ENCODE results near the gene RBSN. TPM values are rescaled to one million over a fixed set of nuclear protein-coding genes. Genes with fewer than 3 reads are reported as not detected.

The RBSN gene
- total RNA-seq, 1 donor from 2014 or later: 25.7 TPM

- Mint-ChIP-seq H3K27ac (ENCODE audit: unreplicated experiment) (no peak overlapping the region), H3K9me3 (ENCODE audit: unreplicated experiment) (no peaks in the 10 kb centered on the region), H3K36me3 (ENCODE audit: low read depth, unreplicated experiment) (no peaks in the 10 kb centered on the region), H3K27me3 (ENCODE audit: unreplicated experiment) (peaks cover 5% of the 10 kb centered on the region), H3K4me3 (ENCODE audit: unreplicated experiment) (no peak overlapping the region), H3K4me1 (ENCODE audit: unreplicated experiment) (no peaks in the 10 kb centered on the region)
- DNase-seq (ENCODE audit: low spot score): no peak
- TF ChIP-seq CTCF (IDR thresholded peaks at IDR 0.05; ENCODE audit: unreplicated experiment): no peak
Observed at GRCh38 chr3:15121936-15122335, 23.0 kb upstream of the RBSN start.

- H3K9me3 Mint-ChIP-seq (ENCODE audit: unreplicated experiment): no peaks in the 10 kb centered on the region
- no peaks in the 10 kb centered on the region for H3K4me1 Mint-ChIP-seq (ENCODE audit: unreplicated experiment)
- no peak overlapping the region for H3K4me3 Mint-ChIP-seq (ENCODE audit: unreplicated experiment)
- no peak for TF ChIP-seq CTCF (IDR thresholded peaks at IDR 0.05; ENCODE audit: unreplicated experiment)
- no peak overlapping the region for H3K27ac Mint-ChIP-seq (ENCODE audit: unreplicated experiment)
- no peaks in the 10 kb centered on the region for H3K36me3 Mint-ChIP-seq (ENCODE audit: low read depth, unreplicated experiment)
- DNase-seq (ENCODE audit: low spot score): no peak
- H3K27me3 Mint-ChIP-seq (ENCODE audit: unreplicated experiment): peaks cover 2% of the 10 kb centered on the region
Observed at GRCh38 chr3:15120986-15121385, 22.0 kb upstream of the RBSN start.

- DNase-seq (ENCODE audit: low spot score): no peak
- H3K4me3 Mint-ChIP-seq (ENCODE audit: unreplicated experiment): no peak overlapping the region
- peaks cover 2% of the 10 kb centered on the region for H3K27me3 Mint-ChIP-seq (ENCODE audit: unreplicated experiment)
- H3K36me3 Mint-ChIP-seq (ENCODE audit: low read depth, unreplicated experiment): no peaks in the 10 kb centered on the region
- no peak overlapping the region for H3K27ac Mint-ChIP-seq (ENCODE audit: unreplicated experiment)
- no peak for TF ChIP-seq CTCF (IDR thresholded peaks at IDR 0.05; ENCODE audit: unreplicated experiment)
- no peaks in the 10 kb centered on the region for H3K4me1 Mint-ChIP-seq (ENCODE audit: unreplicated experiment)
- H3K9me3 Mint-ChIP-seq (ENCODE audit: unreplicated experiment): no peaks in the 10 kb centered on the region
Observed at GRCh38 chr3:15117011-15117410, 18.1 kb upstream of the RBSN start.

DNA sequence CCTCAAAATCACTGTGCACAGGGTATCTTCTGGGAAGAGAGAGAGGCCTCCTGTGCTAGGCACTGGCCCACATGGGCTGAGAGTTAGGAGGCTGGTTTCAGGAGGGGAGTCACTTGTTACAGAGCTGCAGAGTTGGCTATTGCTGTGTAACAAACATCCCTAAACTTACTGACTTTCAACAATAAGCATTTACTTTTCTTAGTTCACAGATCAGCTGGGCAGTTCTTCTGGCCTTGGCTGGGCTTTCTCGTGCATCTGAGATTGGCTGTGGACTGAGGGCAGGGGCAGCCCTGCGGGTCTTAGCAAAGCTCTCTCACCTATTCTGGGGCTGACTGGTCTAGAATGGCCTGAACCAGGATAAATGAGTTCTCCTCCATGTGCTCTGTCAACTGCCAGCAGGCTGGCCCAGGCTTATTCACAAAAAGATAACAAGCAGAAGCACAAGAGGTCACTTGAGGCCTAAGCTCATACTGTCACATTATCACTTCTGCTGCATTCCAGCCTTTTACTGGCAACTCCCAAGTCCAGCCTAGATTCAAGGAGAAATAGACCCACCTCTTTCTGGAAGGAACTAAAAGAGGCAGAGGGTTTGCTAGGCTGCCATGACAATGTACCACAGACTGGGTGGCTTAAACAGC lies 17.2 kb upstream of the RBSN start:
- H3K4me3 Mint-ChIP-seq (ENCODE audit: unreplicated experiment): no peak overlapping the region
- H3K27ac Mint-ChIP-seq (ENCODE audit: unreplicated experiment): no peak overlapping the region
- peaks cover 2% of the 10 kb centered on the region for H3K27me3 Mint-ChIP-seq (ENCODE audit: unreplicated experiment)
- no peaks in the 10 kb centered on the region for H3K4me1 Mint-ChIP-seq (ENCODE audit: unreplicated experiment)
- DNase-seq (ENCODE audit: low spot score): no peak
- TF ChIP-seq CTCF (IDR thresholded peaks at IDR 0.05; ENCODE audit: unreplicated experiment): no peak
- H3K36me3 Mint-ChIP-seq (ENCODE audit: low read depth, unreplicated experiment): no peaks in the 10 kb centered on the region
- no peaks in the 10 kb centered on the region for H3K9me3 Mint-ChIP-seq (ENCODE audit: unreplicated experiment)

DNA sequence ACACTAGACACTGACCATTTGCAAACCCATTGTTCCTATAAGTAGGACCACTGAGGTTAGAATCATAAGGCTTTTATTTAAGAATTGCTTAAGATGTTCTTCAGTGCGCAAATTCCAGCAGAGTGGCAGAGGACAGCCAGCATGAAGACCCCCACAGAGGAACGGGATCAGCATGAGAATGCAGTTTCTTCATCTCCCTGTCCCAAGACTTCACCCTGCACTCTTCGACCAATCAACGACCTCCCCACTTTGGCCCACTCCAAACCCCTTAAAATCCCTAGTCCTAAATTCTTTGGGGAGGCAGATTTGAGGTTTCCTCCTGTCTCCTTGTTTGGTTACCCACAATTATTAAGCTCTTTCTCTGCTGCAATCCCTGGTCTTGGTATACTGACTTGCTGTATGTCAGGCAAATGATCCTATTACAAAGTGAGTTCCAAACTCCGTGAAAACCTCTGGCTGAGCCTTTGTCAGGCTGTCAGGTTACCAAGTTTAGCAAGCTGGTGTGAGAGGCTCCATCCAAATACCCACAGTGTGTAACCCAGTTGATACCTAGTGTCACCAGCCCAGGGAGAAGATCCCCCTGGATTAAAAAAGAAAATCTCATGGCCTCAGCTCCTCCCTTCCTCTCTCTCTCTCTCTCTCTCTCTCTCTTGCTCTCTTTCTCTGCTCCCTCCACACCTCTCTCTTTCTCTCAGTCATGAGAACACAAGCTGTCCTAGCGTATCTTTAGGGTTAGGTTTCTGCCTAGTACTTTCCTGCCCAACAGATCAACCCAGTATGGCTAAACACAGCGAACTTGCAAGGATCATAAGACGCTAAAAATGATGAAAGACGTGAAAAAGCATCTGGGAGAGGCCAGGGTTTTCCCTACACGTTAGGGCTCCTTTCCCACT lies 15.8 kb upstream of the RBSN start:
- no peak overlapping the region for H3K4me3 Mint-ChIP-seq (ENCODE audit: unreplicated experiment)
- no peaks in the 10 kb centered on the region for H3K36me3 Mint-ChIP-seq (ENCODE audit: low read depth, unreplicated experiment)
- H3K4me1 Mint-ChIP-seq (ENCODE audit: unreplicated experiment): no peaks in the 10 kb centered on the region
- H3K27ac Mint-ChIP-seq (ENCODE audit: unreplicated experiment): no peak overlapping the region
- no peaks in the 10 kb centered on the region for H3K9me3 Mint-ChIP-seq (ENCODE audit: unreplicated experiment)
- no peak for DNase-seq (ENCODE audit: low spot score)
- no peak for TF ChIP-seq CTCF (IDR thresholded peaks at IDR 0.05; ENCODE audit: unreplicated experiment)
- peaks cover 2% of the 10 kb centered on the region for H3K27me3 Mint-ChIP-seq (ENCODE audit: unreplicated experiment)

Measured in endothelial cell (in vitro differentiated cells).